Panc1 (cell line): Measurements from ENCODE around the gene CNBD2.

Experiments used
- POLR2AphosphoS5 ChIP-seq: IDR thresholded peaks from 2 replicates; pipeline ENCODE4 v1.6.1; 2012; ENCODE audit warnings: mild to moderate bottlenecking, low read depth, low read length, moderate library complexity
- REST ChIP-seq, 2 experiments: IDR thresholded peaks; 2 replicates each; pipeline ENCODE4 v1.6.1; 2011 to 2012; ENCODE audit warnings: low read depth in 2 of 2, control low read depth in 1 of 2, low read length in 1 of 2, mild to moderate bottlenecking in 1 of 2, moderate library complexity in 1 of 2; ENCODE audit not compliant: insufficient read depth in 1 of 2
- SIN3A ChIP-seq: IDR thresholded peaks from 2 replicates; pipeline ENCODE4 v1.6.1; 2012; ENCODE audit warnings: low read depth, mild to moderate bottlenecking, low read length, moderate library complexity, borderline replicate concordance; ENCODE audit not compliant: insufficient read depth
- TF ChIP-seq, protein P1 (sequence below): fragments of 450-650 bp; IDR thresholded peaks from 2 replicates; pipeline ENCODE4 v1.5.1; 2017; ENCODE audit warnings: mild to moderate bottlenecking

DNA sequence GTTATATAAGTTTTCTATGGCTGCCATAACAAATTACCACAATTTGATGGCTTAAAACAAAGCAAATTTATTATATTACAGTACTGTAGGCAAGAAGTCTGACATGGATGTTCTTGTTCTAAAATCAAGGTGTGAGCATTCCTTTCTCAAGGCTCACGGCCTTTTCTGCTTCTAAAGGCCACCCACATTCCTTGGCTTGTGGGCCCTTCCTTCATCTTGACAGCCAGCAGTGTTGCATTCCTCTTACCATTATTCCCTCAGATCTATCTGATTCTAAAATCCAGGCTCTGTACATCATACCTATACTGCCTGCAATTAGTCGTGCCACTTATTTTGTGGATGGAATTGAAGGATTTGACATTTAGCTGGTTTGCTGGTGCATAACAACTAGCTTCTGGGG is 3.6 kb downstream of the CNBD2 start:
- TF ChIP-seq, protein P1, sequence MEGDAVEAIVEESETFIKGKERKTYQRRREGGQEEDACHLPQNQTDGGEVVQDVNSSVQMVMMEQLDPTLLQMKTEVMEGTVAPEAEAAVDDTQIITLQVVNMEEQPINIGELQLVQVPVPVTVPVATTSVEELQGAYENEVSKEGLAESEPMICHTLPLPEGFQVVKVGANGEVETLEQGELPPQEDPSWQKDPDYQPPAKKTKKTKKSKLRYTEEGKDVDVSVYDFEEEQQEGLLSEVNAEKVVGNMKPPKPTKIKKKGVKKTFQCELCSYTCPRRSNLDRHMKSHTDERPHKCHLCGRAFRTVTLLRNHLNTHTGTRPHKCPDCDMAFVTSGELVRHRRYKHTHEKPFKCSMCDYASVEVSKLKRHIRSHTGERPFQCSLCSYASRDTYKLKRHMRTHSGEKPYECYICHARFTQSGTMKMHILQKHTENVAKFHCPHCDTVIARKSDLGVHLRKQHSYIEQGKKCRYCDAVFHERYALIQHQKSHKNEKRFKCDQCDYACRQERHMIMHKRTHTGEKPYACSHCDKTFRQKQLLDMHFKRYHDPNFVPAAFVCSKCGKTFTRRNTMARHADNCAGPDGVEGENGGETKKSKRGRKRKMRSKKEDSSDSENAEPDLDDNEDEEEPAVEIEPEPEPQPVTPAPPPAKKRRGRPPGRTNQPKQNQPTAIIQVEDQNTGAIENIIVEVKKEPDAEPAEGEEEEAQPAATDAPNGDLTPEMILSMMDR, result no peak
- TF ChIP-seq POLR2AphosphoS5, result no peak
- TF ChIP-seq SIN3A, result no peak
- TF ChIP-seq REST (IDR thresholded peaks at IDR 0.05; ENCODE audit: insufficient read depth in 1 of 2, low read depth in 2 of 2, low read length in 1 of 2), result no peak
